Frontal cortex (tissue), 1 donor: Measurements from ENCODE around the gene ADAMTS6. TPM values are rescaled to one million over a fixed set of nuclear protein-coding genes. Genes with fewer than 3 reads are reported as not detected.

Source experiments
- small RNA-seq: library from RNA; depleted of rRNA; stranded (forward); fragments of <200 nt; gene quantifications from one replicate; pipeline ENCODE3, GENCODE V24; 2014
- total RNA-seq: library from RNA; depleted of rRNA; stranded (reverse); fragments of >200 nt; gene quantifications from one replicate; pipeline ENCODE4 v1.2.3, GENCODE V29; 2014

Gene ADAMTS6
- total RNA-seq, 1 donor from 2014 or later: 15.5 TPM

Small RNA genes within 50 kb of the gene (small RNA-seq; reads per million reads assigned to genes)
- gene RF00019: not detected

Other genes starting within 250 kb of the ADAMTS6 start
- 8.6 TPM for gene CENPK, start 81.2 kb upstream of the ADAMTS6 start, total RNA-seq
- gene PPWD1, start 81.4 kb upstream of the ADAMTS6 start, total RNA-seq: 43.6 TPM
- 97.8 TPM for gene TRIM23, start 142.4 kb upstream of the ADAMTS6 start, total RNA-seq
- gene SHLD3, start 143.1 kb upstream of the ADAMTS6 start, total RNA-seq: 13.0 TPM
- 52.2 TPM for gene TRAPPC13, start 143.1 kb upstream of the ADAMTS6 start, total RNA-seq
- 29.8 TPM for gene SGTB, start 240.2 kb upstream of the ADAMTS6 start, total RNA-seq
- gene NLN, start 240.3 kb upstream of the ADAMTS6 start, total RNA-seq: 64.4 TPM